A673 (cell line): ENCODE measurements around the gene NXT2.

Experiments used
- EZH2 ChIP-seq: fragments of 200-600 bp; sonication (generic); IDR thresholded peaks from 2 replicates; pipeline ENCODE4 v1.6.1; 2017; ENCODE audit warnings: borderline replicate concordance, low read depth, mild to moderate bottlenecking, mixed read lengths, antibody characterized with exemption, low read length; ENCODE audit not compliant: poor library complexity, severe bottlenecking
- TF ChIP-seq, protein P1 (sequence below): fragments of 300-800, 200-600 bp; sonication (generic); conservative IDR thresholded peaks from 2 replicates; pipeline ENCODE4 v1.5.1; 2017; ENCODE audit warnings: low read depth, mild to moderate bottlenecking, antibody characterized with exemption, low read length, moderate library complexity, mixed read lengths

DNA sequence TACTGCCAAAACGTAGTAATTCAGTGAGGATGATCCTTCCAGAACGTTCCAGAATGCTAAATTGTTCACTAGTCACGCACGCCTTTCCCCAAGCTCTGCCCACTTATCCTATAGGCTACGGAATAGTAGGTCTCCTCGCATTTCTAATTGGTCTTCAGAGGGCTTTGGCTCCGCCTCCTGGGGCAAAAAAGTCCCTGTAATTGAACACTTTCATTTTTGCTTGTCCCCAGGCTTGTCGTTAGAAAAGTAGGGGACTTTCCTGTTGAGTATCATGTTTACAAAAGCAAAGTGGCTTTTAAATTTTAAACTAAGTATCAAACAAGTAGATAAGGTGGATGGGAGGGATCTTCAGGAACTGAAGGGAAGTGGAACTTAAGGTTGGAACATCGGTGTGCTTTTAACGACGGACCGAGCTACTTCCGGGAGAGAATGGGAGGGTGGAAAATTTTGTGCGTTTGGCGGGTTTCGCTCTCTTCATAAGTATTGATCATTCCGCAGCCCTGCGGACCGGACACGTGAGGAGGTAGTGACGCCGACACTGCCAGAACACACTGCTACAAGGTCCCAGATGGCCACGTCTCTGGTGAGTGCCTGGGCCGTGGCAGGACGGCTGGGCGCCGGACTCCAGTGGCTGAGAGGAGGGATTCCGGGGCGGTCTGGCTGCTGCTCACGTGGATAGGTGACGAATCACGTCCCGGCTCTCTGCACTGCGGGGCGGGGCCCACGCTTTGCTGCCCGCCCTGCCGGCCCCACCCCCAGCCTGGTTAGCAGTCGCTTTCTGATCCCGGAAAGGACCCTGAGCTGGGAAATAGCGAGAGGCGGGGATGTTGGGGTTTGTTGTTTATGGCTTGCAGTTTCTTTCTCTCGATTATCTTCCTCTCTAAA, at the start of gene NXT2:
- TF ChIP-seq, protein P1, sequence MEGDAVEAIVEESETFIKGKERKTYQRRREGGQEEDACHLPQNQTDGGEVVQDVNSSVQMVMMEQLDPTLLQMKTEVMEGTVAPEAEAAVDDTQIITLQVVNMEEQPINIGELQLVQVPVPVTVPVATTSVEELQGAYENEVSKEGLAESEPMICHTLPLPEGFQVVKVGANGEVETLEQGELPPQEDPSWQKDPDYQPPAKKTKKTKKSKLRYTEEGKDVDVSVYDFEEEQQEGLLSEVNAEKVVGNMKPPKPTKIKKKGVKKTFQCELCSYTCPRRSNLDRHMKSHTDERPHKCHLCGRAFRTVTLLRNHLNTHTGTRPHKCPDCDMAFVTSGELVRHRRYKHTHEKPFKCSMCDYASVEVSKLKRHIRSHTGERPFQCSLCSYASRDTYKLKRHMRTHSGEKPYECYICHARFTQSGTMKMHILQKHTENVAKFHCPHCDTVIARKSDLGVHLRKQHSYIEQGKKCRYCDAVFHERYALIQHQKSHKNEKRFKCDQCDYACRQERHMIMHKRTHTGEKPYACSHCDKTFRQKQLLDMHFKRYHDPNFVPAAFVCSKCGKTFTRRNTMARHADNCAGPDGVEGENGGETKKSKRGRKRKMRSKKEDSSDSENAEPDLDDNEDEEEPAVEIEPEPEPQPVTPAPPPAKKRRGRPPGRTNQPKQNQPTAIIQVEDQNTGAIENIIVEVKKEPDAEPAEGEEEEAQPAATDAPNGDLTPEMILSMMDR: no peak
- no peak for TF ChIP-seq EZH2
